Hepatocyte (in vitro differentiated cells): Measurements from ENCODE around the gene ITK. TPM values are rescaled to one million over a fixed set of nuclear protein-coding genes. Genes with fewer than 3 reads are reported as not detected.

ENCODE experiments used
- DNase-seq: peaks from one replicate; pipeline ENCODE4 v3.0.0-alpha.2; 2016; ENCODE audit warnings: low spot score
- H2AFZ ChIP-seq: fragments of 200-600 bp; sonication (generic); 2 replicates; pipeline ENCODE4 v1.6.0; 2016; ENCODE audit warnings: antibody characterized with exemption, mild to moderate bottlenecking
- H3K27ac ChIP-seq: fragments of 200-600 bp; sonication (generic); 2 replicates; pipeline ENCODE4 v1.5.1; 2016; ENCODE audit warnings: mild to moderate bottlenecking
- H3K27me3 ChIP-seq: fragments of 200-600 bp; sonication (generic); 2 replicates; pipeline ENCODE4 v1.6.1; 2016
- H3K36me3 ChIP-seq: fragments of 200-600 bp; sonication (generic); replicated peaks from 2 replicates; pipeline ENCODE4 v1.5.1; 2016; ENCODE audit warnings: low read depth; ENCODE audit not compliant: insufficient read depth
- H3K4me1 ChIP-seq: fragments of 200-600 bp; sonication (generic); 2 replicates; pipeline ENCODE4 v1.5.1; 2016; ENCODE audit warnings: mild to moderate bottlenecking, moderate library complexity; ENCODE audit not compliant: insufficient read depth
- H3K4me2 ChIP-seq: fragments of 200-600 bp; sonication (generic); 2 replicates; pipeline ENCODE4 v1.6.0; 2016
- H3K4me3 ChIP-seq: fragments of 200-600 bp; sonication (generic); 2 replicates; pipeline ENCODE4 v1.5.1; 2016; ENCODE audit warnings: mild to moderate bottlenecking
- H3K79me2 ChIP-seq: fragments of 200-600 bp; sonication (generic); 2 replicates; pipeline ENCODE4 v1.6.0; 2017; ENCODE audit warnings: mild to moderate bottlenecking
- H3K9me2 ChIP-seq: fragments of 200-600 bp; sonication (generic); replicated peaks from 2 replicates; pipeline ENCODE4 v1.6.0; 2017; ENCODE audit warnings: mild to moderate bottlenecking; ENCODE audit not compliant: insufficient read depth
- H3K9me3 ChIP-seq: fragments of 200-600 bp; sonication (generic); 2 replicates; pipeline ENCODE4 v1.5.1; 2016; ENCODE audit warnings: low read depth, mild to moderate bottlenecking
- H4K20me1 ChIP-seq: fragments of 200-600 bp; sonication (generic); 2 replicates; pipeline ENCODE4 v1.6.0; 2016; ENCODE audit warnings: mild to moderate bottlenecking; ENCODE audit not compliant: insufficient read depth, poor library complexity, severe bottlenecking
- EZH2 ChIP-seq: fragments of 200-600 bp; sonication (generic); IDR thresholded peaks from 2 replicates; pipeline ENCODE4 v1.6.1; 2016; ENCODE audit warnings: antibody characterized with exemption, mild to moderate bottlenecking, borderline replicate concordance
- EZH2phosphoT487 ChIP-seq: fragments of 200-600 bp; sonication (generic); IDR thresholded peaks from one replicate; pipeline ENCODE4 v1.6.1; 2018; ENCODE audit warnings: antibody characterized with exemption, mild to moderate bottlenecking, low read depth, moderate library complexity; ENCODE audit not compliant: unreplicated experiment, severe bottlenecking
- WGBS: methylation state at CpG from one replicate; pipeline ENCODE4 v1.1.6; 2016; ENCODE audit warnings: low lambda C conversion rate; ENCODE audit errors: missing lambda C conversion rate; 5-methylcytosine and 5-hydroxymethylcytosine counted together
- polyA plus RNA-seq: library from polyadenylated mRNA; unstranded; fragments of >200 nt; fragmentation: Nextera tagmentation; extraction: Ambion mirVana; gene quantifications from 2 replicates; pipeline ENCODE4 v1.2.1, GENCODE V29; 2016
- total RNA-seq: library from RNA; depleted of rRNA; stranded (reverse); fragments of >200 nt; gene quantifications from 2 replicates; pipeline ENCODE4 v1.2.3, GENCODE V29; 2014
- TF ChIP-seq, protein P1 (sequence below): fragments of 200-600 bp; sonication (generic); IDR thresholded peaks from 2 replicates; pipeline ENCODE4 v1.5.1; 2016; ENCODE audit warnings: antibody characterized with exemption, mild to moderate bottlenecking; ENCODE audit not compliant: poor library complexity

ITK gene
- total and polyA plus RNA-seq, 2 experiments from 2014 or later, result 0.18 to 0.20 TPM

DNA sequence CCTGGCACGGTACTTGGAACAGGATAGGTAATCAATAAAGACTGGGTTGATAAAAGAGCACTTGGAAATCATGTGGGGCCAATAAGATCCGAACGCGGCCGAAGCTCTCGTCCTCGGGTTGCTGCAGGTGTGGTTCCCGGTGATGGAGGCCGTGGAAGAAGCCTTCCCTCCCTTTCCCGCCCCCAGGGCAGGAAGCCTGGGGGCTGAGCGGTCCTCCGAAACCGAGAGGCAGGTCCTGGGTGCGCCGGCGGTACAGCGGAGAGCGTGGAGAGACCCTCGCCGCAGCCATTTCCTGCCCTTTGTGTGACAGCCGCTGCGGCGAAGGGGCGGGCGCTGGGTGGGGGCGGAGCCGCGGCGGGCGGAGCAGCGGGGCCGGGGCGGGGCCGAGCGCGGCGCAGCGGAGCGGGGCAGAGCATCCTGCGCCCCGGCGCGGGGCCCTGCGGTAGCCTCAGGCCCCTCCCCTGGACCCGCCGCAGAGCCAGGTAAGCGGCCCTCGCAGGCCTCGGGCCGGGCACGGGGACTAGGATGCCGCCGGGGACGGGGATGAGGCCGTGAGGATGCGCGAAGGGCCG, 85.2 kb downstream of the ITK start, which contains the start of gene CYFIP2:
Gene CYFIP2 (plus strand): TSS at position 410 of the 572 bp plus-strand sequence. CDS start 19,239 bp downstream, outside the sequence.
- Histone ChIP-seq H4K20me1 (no peaks in the 10 kb centered on the region), H3K79me2 (peaks cover 12% of the 10 kb centered on the region), H3K27me3 (no peaks in the 10 kb centered on the region), H3K9me3 (no peaks in the 10 kb centered on the region), H2AFZ (peak within 1 kb of the TSS; percentile 77), H3K4me1 (peaks cover 11% of the 10 kb centered on the region), H3K36me3 (no peaks in the 10 kb centered on the region), H3K9me2 (no peaks in the 10 kb centered on the region), H3K27ac (peak within 1 kb of the TSS; percentile 51), H3K4me2 (peak within 1 kb of the TSS; percentile 84), H3K4me3 (peak within 1 kb of the TSS; percentile 94)
- peak; percentile 87 for DNase-seq
- WGBS, result 3% methylated on average over 19 of the region's 58 CpGs
- TF ChIP-seq EZH2, result no peak
- TF ChIP-seq, protein P1, sequence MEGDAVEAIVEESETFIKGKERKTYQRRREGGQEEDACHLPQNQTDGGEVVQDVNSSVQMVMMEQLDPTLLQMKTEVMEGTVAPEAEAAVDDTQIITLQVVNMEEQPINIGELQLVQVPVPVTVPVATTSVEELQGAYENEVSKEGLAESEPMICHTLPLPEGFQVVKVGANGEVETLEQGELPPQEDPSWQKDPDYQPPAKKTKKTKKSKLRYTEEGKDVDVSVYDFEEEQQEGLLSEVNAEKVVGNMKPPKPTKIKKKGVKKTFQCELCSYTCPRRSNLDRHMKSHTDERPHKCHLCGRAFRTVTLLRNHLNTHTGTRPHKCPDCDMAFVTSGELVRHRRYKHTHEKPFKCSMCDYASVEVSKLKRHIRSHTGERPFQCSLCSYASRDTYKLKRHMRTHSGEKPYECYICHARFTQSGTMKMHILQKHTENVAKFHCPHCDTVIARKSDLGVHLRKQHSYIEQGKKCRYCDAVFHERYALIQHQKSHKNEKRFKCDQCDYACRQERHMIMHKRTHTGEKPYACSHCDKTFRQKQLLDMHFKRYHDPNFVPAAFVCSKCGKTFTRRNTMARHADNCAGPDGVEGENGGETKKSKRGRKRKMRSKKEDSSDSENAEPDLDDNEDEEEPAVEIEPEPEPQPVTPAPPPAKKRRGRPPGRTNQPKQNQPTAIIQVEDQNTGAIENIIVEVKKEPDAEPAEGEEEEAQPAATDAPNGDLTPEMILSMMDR, result no peak
- TF ChIP-seq EZH2phosphoT487, result no peak

DNA sequence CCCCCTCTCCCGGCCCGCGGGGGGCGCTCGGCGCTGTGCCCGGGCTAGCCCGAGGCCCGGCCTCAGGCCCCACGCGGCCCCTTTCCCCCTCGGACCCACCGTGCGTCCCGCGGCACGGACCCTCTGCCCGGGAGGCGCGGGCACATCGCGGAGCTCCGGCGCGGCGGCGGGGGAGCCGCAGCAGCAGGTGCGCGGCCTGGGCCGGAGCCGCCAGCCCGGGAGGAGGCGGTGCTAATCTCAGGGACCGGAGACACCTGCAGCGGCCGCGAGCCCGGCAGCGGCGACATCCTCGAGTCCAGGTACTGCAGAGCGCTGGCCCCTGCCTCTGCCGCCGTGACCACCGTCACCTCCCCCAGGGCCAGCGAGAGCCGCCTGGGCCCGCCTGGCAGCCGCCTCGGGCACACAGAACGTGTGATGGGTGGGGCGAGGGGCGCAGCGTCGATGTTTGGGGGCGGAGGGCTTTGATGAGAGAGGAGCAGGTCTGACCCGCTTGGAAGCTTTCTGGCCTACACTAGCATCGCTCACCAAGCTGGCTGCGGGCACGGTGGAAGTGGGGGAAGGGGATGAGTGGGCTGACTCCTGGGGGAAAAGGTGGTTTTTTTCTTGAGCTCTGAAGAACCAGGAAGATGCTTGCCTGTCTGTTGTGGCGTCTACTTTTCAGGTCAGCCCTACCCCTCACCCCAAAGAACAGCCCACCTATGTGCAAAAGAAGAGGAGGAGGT, 85.8 kb downstream of the ITK start:
- WGBS, result 4% methylated on average over 47 of the region's 62 CpGs
- Histone ChIP-seq H3K9me3 (no peaks in the 10 kb centered on the region), H3K36me3 (no peaks in the 10 kb centered on the region), H3K27ac (peak overlapping the region; percentile 43), H3K27me3 (no peaks in the 10 kb centered on the region), H3K4me2 (peak overlapping the region; percentile 84), H3K79me2 (peaks cover 13% of the 10 kb centered on the region), H4K20me1 (no peaks in the 10 kb centered on the region), H3K4me3 (peak overlapping the region; percentile 94), H2AFZ (peak overlapping the region; percentile 77), H3K4me1 (peaks cover 11% of the 10 kb centered on the region), H3K9me2 (no peaks in the 10 kb centered on the region)
- peak; percentile 73 for DNase-seq
- TF ChIP-seq, protein P1, result no peak

DNA sequence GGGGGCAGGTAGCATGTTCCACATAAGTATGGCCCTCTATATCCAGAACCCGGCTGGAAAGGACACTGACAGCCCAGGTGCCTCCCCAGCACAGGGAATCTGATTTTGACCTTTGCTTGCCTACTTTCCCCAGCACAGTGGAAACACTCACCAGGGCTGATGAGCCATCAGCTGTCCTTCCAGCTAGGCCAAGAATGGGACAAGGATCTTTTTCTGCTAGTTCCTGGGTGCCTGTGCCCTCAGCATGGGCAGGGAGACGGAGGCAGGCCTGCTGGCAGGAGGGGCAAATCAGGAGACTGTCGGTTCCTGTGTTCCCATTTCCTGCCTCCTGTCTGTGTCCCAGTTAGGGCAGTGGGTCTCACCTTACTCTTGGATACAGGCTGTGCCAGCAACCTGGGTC, 86.4 kb downstream of the ITK start:
- no peaks in the 10 kb centered on the region for H3K36me3 ChIP-seq
- no peak for DNase-seq
- H3K4me1 ChIP-seq, result peaks cover 11% of the 10 kb centered on the region
- no peaks in the 10 kb centered on the region for H3K9me2 ChIP-seq
- no peak overlapping the region for H3K4me3 ChIP-seq
- TF ChIP-seq, protein P1, result no peak
- TF ChIP-seq EZH2 (no peak), EZH2phosphoT487 (no peak)
- H4K20me1 ChIP-seq, result no peaks in the 10 kb centered on the region
- 83% methylated on average over 3 of the region's 3 CpGs for WGBS
- H3K27me3 ChIP-seq, result no peaks in the 10 kb centered on the region
- H2AFZ ChIP-seq, result no peak overlapping the region
- H3K79me2 ChIP-seq, result peaks cover 18% of the 10 kb centered on the region
- H3K27ac ChIP-seq, result no peak overlapping the region
- H3K4me2 ChIP-seq, result peak overlapping the region; percentile 84
- no peaks in the 10 kb centered on the region for H3K9me3 ChIP-seq
